GM21390 (cell line): ENCODE results near the gene RPS15.
"Not testable (repeated sequence)": the region's sequence is repeated elsewhere in the genome, so short reads cannot be mapped to it uniquely, and the experiment has no call there.

ENCODE experiments used
- ATAC-seq: cut with Tn5 transposase; IDR thresholded peaks from one replicate; pipeline ENCODE4 v1.9.1; 2021; ENCODE audit not compliant: unreplicated experiment

Gene RPS15

DNA sequence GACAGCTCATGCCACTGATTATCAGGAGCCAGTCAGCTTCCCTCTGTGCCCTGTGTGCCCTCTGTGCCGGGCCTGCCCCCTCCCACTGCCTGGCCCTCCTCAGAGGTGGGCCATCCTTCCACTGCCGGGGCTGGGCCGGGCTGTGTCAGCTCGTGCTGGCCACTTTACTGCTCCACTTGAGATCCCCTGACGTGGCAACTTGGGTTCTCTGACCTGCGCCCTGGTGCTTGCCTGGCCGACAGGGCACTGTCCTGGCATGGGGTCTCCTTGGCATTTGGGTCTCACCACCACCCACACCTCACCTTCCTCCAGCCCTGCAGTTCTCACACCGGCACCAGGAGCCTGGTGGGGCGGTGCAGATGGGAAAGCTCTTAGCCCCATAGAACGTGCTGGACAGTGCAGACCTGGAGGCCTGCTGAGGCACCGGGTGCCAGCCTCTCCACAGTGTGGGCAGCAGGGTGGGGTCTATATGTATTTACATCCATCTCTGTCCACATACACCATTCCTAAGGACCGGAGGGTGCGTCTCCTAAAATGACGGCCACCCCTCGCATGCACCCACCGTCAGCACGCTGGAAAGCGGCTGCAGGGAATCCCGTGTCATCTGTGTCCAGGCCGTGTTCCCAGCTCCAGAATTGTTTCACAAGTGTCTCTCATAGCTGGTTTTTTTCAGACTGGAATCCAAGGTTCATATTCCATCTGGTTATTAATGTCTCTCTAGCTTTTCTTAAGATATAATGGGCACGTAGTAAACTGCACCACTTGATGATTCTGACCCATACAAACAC lies 19.1 kb upstream of the RPS15 start:
- no peak for ATAC-seq

DNA sequence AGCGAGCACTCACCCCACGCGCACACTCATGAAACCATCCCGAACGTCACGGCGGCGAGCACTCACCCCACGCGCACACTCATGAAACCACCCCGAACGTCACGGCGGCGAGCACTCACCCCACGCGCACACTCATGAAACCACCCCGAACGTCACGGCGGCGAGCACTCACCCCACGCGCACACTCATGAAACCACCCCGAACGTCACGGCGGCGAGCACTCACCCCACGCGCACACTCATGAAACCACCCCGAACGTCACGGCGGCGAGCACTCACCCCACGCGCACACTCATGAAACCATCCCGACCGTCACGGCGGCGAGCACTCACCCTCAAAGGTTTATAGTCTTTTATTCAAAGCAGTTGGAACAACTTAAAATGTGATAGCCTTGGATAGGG lies 18.1 kb upstream of the RPS15 start:
- ATAC-seq: not testable (repeated sequence)

GRCh38 chr19:1420590-1420989 lies 17.6 kb upstream of the RPS15 start:
- ATAC-seq: no peak

GRCh38 chr19:1421218-1421957 lies 16.8 kb upstream of the RPS15 start:
- ATAC-seq: no peak

DNA sequence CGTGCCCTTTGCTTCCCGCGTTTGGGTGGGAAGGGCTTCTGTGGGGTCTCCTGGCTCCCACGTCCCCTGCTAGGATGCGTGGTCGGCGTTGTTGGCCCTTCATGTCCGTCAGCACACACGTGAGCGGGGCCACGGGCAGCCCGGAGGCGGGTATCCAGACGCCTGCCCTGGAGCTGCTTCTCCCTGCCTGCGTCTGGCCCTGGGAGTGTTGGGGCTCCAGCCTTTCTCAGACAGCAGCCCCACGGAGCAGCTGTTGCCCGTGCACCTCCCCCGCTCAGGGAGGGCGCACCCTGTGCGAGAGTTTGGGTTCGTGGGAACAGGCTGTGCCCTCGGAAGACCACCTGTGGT lies 16.3 kb upstream of the RPS15 start:
- no peak for ATAC-seq

DNA sequence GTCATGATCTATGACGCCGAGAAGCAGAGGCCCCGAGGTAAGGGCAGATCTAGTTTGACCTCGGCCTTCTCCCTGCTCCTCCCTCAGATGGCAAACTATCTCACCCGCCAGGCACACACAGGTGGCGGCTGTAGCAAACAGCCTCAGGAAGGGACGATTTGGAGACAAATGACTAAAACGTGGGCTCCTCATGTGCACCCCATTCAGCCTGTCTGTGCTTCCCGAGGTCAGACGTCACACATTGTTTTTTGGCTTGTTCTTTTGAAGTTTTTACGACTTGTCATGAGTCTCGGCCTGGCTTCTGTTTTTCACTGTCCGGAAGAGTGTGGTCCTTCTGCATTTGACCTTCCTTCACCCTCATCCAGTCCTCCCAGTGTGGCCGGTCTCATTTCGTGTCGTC lies 15.8 kb upstream of the RPS15 start:
- ATAC-seq: no peak

DNA sequence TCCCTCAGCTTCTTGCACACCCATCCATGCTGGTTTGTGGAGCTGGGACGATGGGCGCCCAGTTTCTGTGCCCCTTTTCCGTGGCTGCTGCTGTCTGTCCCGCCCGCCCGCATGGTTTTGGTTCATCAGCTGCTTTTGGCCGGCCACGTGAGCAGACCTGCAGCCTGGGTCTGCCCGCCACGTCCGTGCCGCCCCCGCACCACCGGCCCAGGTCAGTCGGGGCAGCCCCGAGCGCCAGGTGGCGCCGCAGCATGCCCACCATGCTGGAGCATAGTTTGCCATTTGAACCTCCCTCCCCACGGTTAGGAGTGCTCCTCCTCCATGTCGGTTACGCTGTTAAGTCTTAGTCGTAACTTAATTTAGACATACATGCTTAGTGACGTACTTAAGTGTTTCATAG lies 15.3 kb upstream of the RPS15 start:
- ATAC-seq: no peak

GRCh38 chr19:1423436-1424191 lies 14.6 kb upstream of the RPS15 start:
- no peak for ATAC-seq

- ATAC-seq: no peak
These were observed 13.8 kb upstream of the RPS15 start for GRCh38 chr19:1424192-1424955.

GRCh38 chr19:1425102-1425837 lies 12.9 kb upstream of the RPS15 start:
- ATAC-seq: no peak

GRCh38 chr19:1425902-1426301 lies 12.3 kb upstream of the RPS15 start:
- no peak for ATAC-seq

DNA sequence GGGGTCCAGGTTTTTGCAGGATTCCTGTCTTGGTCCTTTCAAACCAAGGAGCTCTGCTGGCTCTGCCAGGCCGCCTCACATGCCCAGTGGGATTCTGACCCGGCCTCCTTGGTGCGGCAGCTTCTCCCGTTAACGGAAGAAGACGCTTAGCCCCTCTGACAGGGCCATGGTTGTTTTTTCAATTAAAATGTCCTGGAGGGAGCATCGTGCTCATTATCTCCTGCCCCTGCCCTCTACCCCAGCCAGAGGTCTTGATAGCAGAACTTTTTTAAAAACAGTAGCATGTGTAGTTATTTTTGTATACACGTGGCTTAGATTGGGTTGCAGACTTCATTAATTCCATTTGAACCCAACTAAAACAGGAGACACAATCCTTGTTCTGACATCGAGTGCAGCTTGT lies 11.5 kb upstream of the RPS15 start:
- no peak for ATAC-seq

- no peak for ATAC-seq
These were observed 10.8 kb upstream of the RPS15 start for GRCh38 chr19:1427221-1427920.

DNA sequence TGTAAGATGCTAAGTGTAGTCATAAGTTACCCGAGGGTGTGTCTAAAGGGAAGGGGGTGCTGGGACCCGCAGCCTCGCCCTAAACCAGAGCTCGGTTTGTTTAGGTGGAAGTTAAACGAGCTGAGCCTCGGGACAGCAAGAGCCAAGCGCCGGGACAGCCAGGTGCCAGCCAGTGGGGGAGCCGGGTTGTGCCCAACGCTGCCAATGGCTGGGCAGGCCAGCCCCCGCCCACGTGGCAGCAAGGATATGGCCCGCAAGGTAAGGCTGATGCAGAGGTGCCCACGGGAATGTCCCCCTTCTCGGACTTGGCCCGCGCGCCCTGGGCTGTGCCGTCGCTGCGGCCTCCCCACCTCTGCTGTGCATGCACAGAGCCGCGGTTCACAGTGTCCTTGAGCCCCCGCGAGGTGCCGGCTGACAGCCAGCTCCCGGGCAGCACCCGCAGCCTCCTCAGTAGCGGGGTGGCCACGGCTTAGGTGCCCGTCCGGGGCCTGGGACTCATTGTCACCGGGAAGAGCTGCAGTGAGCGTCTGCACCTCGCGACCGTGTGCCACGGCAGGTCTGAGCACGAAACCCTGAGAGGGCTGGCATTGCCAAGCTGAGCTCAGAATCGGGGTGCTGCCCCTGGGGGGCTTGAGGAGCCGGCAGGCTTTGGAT lies 9.3 kb upstream of the RPS15 start:
- ATAC-seq: no peak

GRCh38 chr19:1429750-1430149 lies 8.4 kb upstream of the RPS15 start:
- ATAC-seq: no peak

- no peak for ATAC-seq
These were observed 8.0 kb upstream of the RPS15 start for GRCh38 chr19:1430246-1430645.

GRCh38 chr19:1431759-1432506 lies 6.3 kb upstream of the RPS15 start:
- no peak for ATAC-seq

- ATAC-seq: no peak
These were observed 5.7 kb upstream of the RPS15 start for GRCh38 chr19:1432507-1432887.
